GM21360 (cell line): ENCODE measurements around the gene GSTO2.
A peak's percentile ranks its signal among the peaks of the same experiment; 100 is the strongest.
"Not testable (repeated sequence)": the region's sequence is repeated elsewhere in the genome, so short reads cannot be mapped to it uniquely, and the experiment has no call there.

ENCODE experiments used
- ATAC-seq: cut with Tn5 transposase; IDR thresholded peaks from one replicate; pipeline ENCODE4 v1.9.1; 2021; ENCODE audit warnings: mild to moderate bottlenecking, moderate library complexity; ENCODE audit not compliant: unreplicated experiment

GSTO2 gene

DNA sequence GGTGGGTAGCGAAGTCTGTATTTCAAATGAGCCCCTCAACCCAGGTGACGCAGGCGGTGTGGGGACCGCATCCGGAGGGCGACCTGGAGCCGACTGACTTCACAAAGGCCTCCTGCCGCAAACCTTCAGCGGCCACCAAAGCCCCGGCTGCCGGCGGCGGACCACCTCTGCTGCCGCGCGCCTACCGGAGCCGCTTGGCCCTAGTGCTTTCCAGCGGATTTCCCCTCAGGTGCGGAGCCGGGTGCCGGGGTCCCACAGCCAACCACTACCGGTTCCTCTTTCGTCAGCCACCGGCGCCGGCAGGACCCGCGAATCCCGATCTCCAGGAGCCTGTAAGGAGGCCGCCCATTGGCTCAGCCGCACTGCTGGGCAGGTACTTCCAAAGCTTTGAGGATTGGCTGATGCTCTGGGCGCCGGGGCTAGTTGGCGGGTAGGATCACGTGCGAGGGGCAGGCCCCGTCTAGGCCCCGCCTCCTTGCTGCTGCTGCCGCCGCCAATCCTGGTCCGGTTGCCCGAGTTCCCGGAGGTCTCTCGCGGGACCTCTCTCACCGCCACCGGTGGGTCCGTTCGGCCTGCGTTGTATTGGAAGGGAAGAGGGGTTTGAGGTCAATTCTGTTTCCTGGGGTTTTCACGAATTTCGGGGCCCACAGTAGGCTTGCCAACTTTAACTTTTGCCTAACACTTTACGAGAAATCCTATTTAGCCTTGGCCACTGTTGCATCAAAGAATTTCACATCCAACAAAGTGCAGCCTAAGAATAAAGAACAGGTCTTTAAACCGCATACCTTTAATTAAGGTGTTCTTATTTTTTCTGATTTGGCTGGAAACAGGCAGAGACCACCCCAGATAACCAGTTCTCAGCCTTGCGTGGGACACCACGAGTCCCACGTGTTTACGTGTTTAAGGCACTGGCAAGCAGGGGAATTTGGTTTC lies at the start of gene GSTO2:
TSS of gene GSTO2 (plus strand) at position 472 of the 933 bp plus-strand sequence. CDS start 5,732 bp downstream, outside the sequence.
- peak; percentile 99 for ATAC-seq

DNA sequence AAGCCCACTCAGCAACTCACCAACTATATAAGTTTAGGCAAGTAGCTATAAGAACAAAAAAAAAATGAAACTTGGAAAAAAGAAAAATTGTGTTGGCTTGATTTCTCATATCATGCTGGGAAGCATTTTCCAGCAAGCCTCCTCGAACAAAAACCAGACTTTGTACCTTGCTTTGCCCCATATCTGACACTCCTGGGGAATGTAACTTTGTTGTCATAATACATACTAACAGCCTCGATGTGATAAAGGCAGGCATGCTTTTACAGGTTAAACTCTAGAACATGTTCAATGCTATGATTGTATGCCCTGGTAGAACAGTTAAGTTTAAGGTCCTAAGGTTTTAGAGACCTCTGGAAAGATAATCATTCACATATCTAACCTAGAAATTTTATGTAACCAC lies 48.5 kb upstream of the GSTO2 start:
- ATAC-seq: no peak

DNA sequence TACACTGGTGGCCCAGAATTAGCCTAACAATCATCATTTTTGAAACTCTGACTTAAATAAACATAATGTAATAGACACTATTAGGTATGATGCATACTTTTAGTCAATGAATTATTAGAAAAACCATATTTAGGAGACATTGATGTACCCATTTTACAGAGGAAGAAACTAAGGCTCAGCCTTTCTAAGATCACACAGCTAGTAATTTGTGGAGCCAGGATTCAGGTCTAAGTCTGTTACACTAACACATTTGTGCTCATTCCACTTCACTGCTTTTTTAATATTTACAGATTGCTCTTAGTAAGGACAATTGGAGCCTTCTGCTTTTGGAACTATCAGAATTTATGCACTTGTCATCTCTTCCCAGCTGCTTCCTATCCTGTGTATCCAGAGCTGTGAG lies 45.7 kb upstream of the GSTO2 start:
- no peak for ATAC-seq

DNA sequence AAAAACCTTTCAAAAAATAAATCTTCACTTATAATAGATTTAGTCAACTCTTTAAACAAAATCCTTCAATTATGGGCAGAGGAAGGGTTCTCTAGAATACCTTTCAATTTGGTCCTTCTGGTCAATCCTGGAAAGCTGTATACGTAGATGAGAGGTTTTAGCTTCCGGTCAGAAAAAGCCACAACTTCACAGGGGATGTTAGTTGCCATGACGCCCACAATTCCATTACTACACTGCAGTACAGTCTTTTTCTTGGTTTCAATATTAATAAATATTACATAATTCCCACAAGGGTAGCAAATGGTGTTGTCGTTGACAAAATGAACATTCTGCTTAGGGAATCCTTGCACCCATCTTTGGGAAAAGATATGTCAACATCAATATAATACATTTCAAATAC lies 38.5 kb upstream of the GSTO2 start:
- ATAC-seq: no peak

DNA sequence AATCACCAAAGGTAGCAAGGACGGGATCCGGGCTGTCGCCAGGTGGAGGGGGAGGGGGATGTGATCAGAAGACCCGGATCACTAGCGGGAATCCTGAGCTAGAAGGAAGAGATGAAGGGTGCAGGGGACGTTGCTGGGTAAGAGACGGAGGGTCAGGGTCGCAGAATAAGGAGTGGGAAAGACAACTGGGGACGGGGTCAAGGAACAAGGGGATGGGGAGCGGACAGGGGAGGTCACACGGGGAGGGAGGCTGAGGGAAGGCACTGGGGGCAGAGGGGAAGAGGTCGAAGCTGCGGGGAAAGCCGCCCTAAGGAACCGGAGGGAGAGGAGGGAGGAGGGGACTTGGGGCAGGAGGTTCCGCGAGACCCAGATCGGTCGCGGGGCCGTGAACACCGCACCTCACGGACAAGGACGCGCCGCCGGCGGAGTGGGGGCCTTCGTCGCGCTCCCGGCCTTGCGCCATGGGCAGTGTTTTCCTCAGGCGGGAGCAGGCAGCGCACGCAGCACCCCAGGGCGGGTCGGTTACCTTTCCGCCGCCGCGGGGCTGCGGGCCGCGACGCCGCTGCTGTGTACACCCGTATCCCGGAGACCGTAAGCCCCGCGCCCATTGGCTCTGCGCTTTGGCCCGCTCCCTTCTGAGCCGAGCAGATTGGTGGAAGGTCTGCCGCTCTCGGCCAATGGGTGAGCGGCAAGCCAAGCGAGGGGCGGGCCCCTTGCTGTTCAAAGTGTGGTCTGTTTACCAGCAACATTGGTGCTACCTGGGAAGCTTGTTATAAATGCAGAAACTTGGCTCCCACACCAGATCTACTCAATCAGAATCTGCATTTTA lies 37.0 kb upstream of the GSTO2 start, which contains the start of gene CFAP43:
TSS of gene CFAP43 (minus strand) at position 581 of the 829 bp plus-strand sequence. CDS start at position 463, 118 bp downstream.
- peak; percentile 100 for ATAC-seq

DNA sequence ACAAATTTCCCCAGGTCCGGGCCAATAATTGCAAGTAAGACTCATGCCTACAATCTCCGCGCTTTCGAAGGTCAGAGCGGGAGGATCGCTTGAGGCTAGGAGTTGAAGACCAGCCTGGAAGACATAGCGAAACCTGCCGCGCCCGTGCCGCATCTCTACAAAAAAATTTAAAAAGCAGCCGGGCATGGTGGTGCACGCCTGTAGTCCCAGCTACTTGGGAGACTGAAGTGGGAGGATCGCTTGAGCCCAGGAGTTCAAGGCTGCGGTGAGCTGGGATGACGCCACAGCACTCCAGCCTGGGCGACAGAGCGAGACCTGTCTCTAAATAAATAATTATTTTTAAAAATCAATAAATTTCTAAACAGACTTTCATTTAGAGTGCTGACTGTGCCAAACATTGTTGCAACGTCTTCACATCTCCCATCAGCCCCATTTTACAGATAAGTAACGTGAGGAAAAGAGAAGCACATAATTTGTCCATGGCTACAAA lies 36.3 kb upstream of the GSTO2 start:
- peak; percentile 4 for ATAC-seq

DNA sequence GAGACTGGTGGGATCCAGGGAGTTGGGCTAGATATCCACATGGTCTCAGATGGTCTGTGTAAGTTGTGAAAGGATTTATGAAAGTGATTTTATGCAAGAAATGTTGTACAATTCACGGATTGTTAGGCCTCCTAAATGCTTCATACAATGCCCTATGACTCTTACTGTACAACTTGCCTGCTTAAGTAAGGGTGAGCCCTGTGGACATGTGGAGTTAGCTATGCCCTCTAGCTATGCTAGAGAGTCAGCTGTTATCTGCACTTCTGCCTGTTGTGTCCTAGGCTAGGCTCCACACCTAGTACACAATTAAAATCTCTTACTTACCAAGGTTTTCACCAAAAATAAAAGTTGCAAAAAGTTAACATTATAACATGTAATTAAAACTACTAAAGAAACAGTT lies 35.2 kb upstream of the GSTO2 start:
- ATAC-seq: no peak

DNA sequence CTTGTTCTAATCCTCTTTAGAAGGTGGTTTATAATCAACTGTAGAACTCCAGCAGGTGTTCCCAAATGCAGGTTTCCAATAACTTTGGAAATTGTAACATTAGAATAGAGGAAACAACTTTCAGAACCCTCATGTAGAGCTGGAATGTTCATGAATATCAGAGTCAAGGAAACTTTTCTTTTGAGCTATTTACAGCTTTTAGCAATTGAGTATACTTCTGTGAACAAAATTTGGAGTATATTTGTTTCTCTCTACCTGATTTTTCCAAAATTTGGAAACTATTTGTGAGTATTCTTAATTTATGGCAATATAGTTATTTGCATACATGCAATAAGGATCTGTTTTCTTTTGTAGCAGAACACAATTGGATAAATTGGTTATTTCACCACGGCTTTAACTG lies 34.0 kb upstream of the GSTO2 start:
- ATAC-seq: no peak

DNA sequence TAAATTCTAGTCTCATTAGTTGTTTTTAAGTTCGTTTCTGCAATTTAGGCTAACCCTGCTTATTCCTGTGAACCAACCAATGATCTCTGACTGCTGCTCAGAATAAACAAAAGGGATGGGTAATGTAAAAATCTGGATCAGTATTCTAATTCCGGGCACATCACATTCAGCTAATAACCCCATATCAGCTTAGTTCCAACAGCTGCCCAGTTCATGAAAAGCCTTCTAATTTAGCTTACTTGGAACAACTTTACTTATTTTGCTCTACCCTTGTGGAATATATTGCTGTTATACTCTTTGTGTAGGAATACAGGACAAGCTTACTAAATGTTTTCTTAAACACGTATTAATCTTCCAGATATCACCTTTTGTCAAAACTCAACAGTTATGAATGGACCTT lies 33.2 kb upstream of the GSTO2 start:
- no peak for ATAC-seq

DNA sequence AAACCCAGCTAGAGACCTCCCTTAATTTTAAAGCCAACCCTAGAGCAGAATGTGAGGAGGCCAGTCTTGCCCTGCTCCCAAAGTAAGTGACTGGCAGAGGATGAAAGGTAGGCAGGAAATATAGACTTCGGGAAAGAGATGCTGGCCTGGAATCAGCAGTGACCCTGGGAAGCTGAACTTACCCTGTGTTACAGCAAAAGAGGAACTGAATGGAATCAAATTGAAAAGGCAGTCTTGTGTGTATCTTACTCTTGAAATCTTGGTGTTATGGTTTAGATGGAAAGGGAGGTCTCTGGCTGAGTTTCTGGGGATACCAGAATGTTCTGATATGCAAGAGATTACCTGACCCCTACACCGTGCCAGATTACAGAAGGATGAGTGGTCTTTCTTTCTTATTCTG lies 28.9 kb upstream of the GSTO2 start:
- ATAC-seq: no peak

DNA sequence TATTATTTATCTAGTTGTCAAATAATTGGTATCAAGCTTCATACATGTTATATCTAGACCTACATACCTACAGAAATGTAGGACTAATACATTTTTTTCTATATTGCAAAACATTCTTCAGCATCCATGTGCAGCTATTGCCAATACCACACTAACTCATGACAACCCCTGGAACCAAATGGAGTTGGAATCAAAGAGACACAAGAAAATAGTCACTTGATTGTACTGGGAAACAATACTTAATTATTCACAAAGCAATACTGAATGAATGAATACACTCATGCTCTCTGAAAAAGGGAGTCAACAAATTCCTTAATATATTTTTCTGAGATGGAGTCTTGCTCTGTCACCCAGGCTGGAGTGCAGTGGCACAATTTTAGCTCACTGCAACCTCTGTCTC lies 26.4 kb upstream of the GSTO2 start:
- ATAC-seq: no peak

DNA sequence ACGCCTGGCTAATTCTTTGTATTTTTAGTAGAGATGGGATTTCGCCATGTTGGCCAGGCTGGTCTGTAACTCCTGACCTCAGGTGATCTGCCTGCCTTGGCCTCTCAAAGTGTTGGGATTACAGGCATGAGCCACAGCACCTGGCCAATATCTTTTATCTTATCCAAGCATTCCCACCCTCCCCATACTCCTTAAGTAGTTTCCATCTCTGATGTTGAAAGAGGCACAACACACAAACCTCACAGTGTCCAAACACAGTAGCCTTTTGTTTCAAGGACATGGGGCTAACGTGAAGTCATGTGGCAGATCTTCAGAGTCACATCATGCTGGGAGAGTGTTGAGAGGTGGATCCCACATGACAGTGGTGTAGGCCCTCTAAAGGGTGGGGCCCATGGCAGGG lies 26.0 kb upstream of the GSTO2 start:
- not testable (repeated sequence) for ATAC-seq

DNA sequence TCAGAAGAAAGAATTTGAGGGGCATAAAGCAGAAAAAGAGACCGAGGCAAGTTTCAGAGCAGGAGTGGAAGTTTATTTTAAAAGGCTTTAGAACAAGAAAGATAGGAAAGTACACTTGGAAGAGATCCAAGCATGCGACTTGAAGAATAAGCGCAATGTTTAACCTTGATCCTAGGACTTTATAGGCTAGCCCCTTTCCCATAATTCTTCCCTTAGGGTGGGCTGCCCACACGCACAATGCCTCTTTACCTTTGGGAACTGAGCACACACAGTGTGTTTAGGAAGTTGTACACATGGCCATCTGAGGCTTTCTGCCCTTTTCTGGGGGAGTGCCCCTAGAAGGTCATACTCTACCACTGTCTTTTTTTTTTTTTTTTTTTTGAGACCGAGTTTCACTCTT lies 25.5 kb upstream of the GSTO2 start:
- ATAC-seq: no peak

DNA sequence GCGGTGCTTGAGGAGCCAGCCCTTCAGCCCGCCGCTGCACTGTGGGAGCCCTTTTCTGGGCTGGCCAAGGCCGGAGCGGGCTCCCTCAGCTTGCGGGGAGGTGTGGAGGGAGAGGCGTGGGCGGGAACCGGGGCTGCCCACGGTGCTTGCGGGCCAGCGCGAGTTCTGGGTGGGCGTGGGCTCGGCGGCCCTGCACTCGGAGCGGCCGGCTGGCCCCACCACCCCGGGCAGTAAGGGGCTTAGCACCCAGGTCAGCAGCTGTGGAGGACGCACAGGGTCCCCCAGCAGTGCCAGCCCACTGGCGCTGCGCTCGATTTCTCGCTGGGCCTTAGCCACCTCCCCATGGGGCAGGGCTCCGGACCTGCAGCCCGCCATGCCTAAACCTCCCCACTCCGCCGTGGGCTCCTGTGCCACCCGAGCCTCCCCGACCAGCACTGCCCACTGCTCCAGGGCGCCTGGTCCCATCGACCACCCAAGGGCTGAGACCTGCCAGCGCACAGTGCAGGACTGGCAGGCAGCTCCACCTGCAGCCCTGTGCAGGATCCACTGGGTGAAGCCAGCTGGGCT lies 23.8 kb upstream of the GSTO2 start:
- ATAC-seq: no peak

DNA sequence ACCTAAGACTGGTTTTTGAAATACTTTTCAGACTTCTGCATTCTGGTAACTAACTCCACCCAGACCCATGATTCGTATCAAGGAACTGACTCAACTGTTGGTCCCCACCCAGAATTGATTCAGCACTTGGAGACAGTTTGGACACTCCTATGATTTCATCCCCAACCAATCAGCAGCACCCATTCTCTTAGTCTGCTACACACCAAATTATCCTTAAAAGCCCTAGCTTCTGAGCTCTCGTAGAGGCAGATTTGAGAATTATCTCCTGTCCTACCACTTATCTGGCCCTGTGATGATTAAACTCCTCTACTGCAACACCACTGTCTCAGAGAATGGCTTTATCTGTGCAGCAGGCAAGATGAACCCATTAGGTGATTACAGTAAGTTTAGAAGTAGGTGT lies 22.0 kb upstream of the GSTO2 start:
- ATAC-seq: no peak

DNA sequence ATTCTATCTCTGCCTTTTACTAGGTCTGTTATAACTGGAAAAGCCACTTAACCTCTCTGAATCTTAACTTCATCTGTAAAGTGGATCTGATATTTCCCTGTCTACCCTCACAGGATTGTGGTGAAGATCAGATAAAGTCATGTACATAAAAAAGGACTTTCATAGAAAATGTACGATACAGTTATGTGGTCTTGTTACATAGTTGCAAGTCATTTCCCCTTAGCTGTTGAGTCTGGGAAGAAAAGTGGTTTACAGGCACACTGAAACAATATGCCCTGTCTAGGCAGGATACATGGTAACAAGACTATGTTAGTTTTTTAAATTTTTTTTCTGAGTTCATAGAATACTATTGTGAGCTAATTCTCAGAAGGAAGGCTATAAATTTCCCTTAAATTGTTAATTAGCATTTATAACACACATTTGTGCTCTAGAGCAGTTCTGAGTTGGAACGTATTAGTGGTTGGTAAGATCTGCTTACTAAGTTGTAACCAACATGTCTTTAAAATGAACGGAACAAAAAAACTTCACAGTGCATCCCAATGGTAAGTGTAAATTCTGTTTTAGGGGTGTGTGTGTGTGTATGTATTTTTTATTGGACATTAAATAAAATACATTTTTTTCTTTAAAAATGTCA lies 21.4 kb upstream of the GSTO2 start:
- ATAC-seq: no peak

DNA sequence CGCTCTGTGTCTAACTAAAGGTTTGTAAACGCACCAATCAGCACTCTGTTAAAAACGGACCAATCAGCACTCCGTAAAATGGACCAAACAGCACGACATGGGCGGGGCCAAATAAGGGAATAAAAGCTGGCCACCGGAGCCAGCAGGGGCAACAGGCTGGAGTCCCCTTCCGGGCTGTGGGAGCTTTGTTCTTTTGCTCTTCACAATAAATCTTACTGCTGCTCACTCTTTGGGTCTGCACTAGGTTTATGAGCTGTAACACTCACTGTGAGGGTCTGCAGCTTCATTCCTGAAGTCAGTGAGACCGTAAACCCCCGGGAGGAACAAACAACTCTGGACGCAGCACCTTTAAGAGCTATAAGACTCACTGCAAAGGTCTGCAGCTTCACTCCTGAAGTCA lies 20.1 kb upstream of the GSTO2 start:
- ATAC-seq: not testable (repeated sequence)

DNA sequence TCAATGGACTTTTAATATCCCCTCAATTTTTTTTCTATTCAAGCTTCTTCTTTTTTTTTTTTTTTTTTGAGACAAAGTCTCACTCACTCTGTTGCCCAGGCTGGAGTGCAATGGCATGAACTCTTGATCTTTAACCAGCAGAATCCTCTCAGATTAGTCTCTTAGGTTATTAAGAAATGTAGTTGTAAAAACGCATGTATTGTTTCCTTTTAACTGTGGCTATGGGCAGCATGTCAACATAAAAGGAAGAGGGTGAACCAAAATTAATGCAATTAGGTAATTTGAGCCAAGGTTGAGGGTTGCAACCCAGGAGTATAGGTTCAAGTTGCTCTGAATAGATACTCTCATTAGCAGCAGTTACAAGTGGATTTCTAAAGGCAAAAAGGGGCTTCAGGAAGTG lies 18.6 kb upstream of the GSTO2 start:
- ATAC-seq: no peak

DNA sequence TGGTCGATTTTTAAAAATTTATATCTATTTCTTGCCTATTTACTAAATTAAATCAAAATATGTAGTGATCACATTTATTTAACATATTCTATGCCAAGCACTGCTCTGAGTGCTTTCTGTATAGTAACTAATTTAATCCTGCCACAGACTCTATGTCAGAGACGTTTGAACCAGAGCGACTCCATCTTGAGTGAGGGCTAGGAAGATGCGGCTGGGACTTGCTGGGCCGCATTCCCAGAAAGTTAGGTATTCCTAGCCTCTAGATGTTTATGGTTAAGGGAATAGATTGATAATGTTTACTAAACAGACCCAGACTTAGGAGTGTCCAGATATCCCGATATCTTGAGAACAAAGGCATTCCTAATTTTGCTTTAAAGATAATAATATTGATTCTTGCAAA lies 17.5 kb upstream of the GSTO2 start:
- ATAC-seq: no peak

DNA sequence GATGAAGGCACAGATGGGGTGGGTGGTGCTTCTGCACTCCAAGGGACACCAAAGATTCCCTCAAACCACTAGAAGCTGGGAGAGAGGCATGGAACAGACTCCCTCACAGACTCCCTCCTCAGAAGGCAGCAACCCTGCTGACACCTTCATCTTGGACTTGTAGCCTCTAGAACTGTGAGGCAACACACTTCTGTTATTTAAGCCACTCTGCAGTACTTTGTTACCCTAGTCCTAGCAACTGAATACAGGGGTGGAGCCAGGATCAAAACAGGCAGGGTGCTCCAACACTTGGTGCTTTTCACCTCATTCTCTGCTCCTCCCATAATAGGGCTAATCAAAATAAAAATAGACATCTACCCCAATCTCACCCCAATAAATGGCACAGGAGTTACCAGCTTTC lies 16.6 kb upstream of the GSTO2 start:
- ATAC-seq: no peak

DNA sequence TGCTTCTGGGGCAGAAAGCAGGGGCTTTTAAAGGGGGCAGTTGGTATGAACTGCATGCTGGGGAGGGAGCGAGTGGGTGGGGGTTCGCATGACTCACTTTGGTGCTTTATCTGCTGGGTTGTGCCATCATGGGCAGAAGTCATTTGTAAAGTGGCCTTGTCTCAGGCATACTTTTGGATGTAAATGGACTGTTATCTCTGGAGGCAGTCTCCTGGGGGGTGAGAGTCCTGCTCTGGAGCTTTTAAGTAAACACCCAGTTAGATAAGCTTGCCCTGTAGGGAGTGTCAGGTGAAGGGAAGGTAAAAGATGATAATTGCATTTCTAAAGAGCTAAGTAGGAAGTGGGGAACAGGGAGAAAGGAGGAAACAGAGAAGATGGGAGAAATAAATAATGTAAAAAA lies 15.9 kb upstream of the GSTO2 start:
- no peak for ATAC-seq
